Measurements from ENCODE around the gene MRPL34. TPM values are rescaled to one million over a fixed set of nuclear protein-coding genes. Genes with fewer than 3 reads are reported as not detected.

The MRPL34 gene
- total RNA-seq, 1 experiment from 2014 or later = 87.7 TPM

- in situ Hi-C loops (cut with HindIII; ENCODE audit: low pct_unique_long_range_greater_than_20kb, low sequenced_read_pairs) = no loop called here
- BruUV-seq (replicated peaks) = no TSS peak
- H3K9me3 ChIP-seq (ENCODE audit: control insufficient read depth, insufficient read depth, low read depth, low read length) = no peaks in the 10 kb centered on the region
- ATAC-seq (no peak), DNase-seq (ENCODE audit: low read depth, low spot score) (no peak)
- ChIA-PET POLR2A (no interaction called here), CTCF (interaction anchor here (0.6 to 0.7 kb wide), 2 partner anchors 41 to 145 kb away, joined by 3 read pairs; no protein-coding TSS in a partner anchor)
- no peak overlapping the region for H3K27ac ChIP-seq (ENCODE audit: low read length)
- intact Hi-C loops (cut with micrococcal nuclease; ENCODE audit: unreplicated experiment) = loop anchor here (10.0 kb wide), 1 partner anchor 61 kb away; the partner anchor contains the start of gene OCEL1
- H3K27me3 ChIP-seq (ENCODE audit: control insufficient read depth, insufficient read depth, low read length) = no peaks in the 10 kb centered on the region
- no peaks in the 10 kb centered on the region for H3K4me1 ChIP-seq (ENCODE audit: control insufficient read depth, insufficient read depth, low read length)
- TF ChIP-seq TCF7L2 (IDR thresholded peaks at IDR 0.05; ENCODE audit: low read depth, low read length) (no peak), SIN3A (IDR thresholded peaks at IDR 0.05; ENCODE audit: borderline replicate concordance, insufficient read depth, low read depth, low read length) (no peak), CTCF (IDR thresholded peaks at IDR 0.05) (no peak), POLR2AphosphoS5 (IDR thresholded peaks at IDR 0.05; ENCODE audit: low read depth, low read length) (no peak), REST (IDR thresholded peaks at IDR 0.05; ENCODE audit: insufficient read depth in 1 of 2, low read depth in 2 of 2, low read length in 1 of 2) (no peak)
- no peaks in the 10 kb centered on the region for H3K36me3 ChIP-seq (ENCODE audit: control insufficient read depth, insufficient read depth, low read length)
- no peak overlapping the region for H3K4me3 ChIP-seq (ENCODE audit: low read depth in 2 of 2, low read length in 2 of 2)
These were observed 20.1 kb upstream of the MRPL34 start for GRCh38 chr19:17285415-17286135.

- Histone ChIP-seq H3K27me3 (ENCODE audit: control insufficient read depth, insufficient read depth, low read length) (no peaks in the 10 kb centered on the region), H3K9me3 (ENCODE audit: control insufficient read depth, insufficient read depth, low read depth, low read length) (no peaks in the 10 kb centered on the region), H3K4me1 (ENCODE audit: control insufficient read depth, insufficient read depth, low read length) (peaks cover 3% of the 10 kb centered on the region; the same call in 1 of the 2 replicates), H3K4me3 (ENCODE audit: low read depth in 2 of 2, low read length in 2 of 2) (no peak overlapping the region), H3K27ac (ENCODE audit: low read length) (no peak overlapping the region), H3K36me3 (ENCODE audit: control insufficient read depth, insufficient read depth, low read length) (no peaks in the 10 kb centered on the region)
- no TSS peak for BruUV-seq (replicated peaks)
- no peak for TF ChIP-seq POLR2AphosphoS5 (IDR thresholded peaks at IDR 0.05; ENCODE audit: low read depth, low read length)
- TF ChIP-seq TCF7L2 (IDR thresholded peaks at IDR 0.05; ENCODE audit: low read depth, low read length) = no peak
- no peak for TF ChIP-seq SIN3A (IDR thresholded peaks at IDR 0.05; ENCODE audit: borderline replicate concordance, insufficient read depth, low read depth, low read length)
- TF ChIP-seq CTCF (IDR thresholded peaks at IDR 0.05) = no peak
- TF ChIP-seq REST (IDR thresholded peaks at IDR 0.05; ENCODE audit: insufficient read depth in 1 of 2, low read depth in 2 of 2, low read length in 1 of 2) = no peak
- ChIA-PET POLR2A (no interaction called here), CTCF (no interaction called here)
- intact Hi-C loops (cut with micrococcal nuclease; ENCODE audit: unreplicated experiment) (loop anchor here (10.0 kb wide), 1 partner anchor 61 kb away; the partner anchor contains the start of gene OCEL1), in situ Hi-C loops (cut with HindIII; ENCODE audit: low pct_unique_long_range_greater_than_20kb, low sequenced_read_pairs) (no loop called here)
- ATAC-seq = no peak
- no peak for DNase-seq (ENCODE audit: low read depth, low spot score)
These were observed 19.4 kb upstream of the MRPL34 start for GRCh38 chr19:17286263-17286662.
